ENCODE data around the gene SLC15A3. TPM values are rescaled to one million over a fixed set of nuclear protein-coding genes. Genes with fewer than 3 reads are reported as not detected.

Gene SLC15A3
- total and polyA plus RNA-seq, 2 donors (not counting 1 experiment from before 2014, with no cell fraction given) = 10.5 to 29.9 TPM

DNA sequence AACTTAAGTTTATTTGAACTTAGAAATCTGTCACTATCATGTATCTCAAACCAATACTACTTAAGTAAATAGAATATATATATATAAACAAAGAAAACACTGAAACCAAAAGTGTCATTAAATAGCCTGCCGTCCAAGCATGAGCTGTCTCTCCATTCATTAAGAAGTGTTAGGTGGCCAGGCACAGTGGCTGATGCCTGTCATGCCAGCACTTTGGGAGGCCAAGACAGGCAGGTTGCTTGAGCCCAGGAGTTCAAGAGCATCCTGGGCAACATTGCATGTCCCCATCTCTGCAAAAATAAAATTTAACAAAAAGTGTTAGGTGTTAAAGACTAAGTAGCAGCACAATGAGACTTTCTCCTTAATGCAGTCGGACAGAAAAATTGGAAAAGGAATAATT, 33.5 kb upstream of the SLC15A3 start:
- TF ChIP-seq EZH2 (IDR thresholded peaks at IDR 0.05; ENCODE audit: low read length, missing control alignments) = no peak
- TF ChIP-seq CTCF (conservative IDR thresholded peaks at IDR 0.05 in 1 of 2, IDR thresholded peaks at IDR 0.05 in 1 of 2; ENCODE audit: low read depth in 1 of 2, low read length in 2 of 2) = no peak
- Histone ChIP-seq H2AFZ (ENCODE audit: low read length) (no peak overlapping the region), H4K20me1 (ENCODE audit: control insufficient read depth, extremely low read depth, insufficient read depth, low read length) (no peaks in the 10 kb centered on the region), H3K4me3 (replicated peaks in 1 of 4; ENCODE audit: control extremely low read depth in 1 of 4, insufficient read depth in 1 of 4, low read depth in 3 of 4, low read length in 4 of 4) (no peak overlapping the region), H3K79me2 (ENCODE audit: control insufficient read depth, insufficient read depth, low read length) (no peaks in the 10 kb centered on the region), H3K27ac (ENCODE audit: insufficient read depth, low read length) (no peak overlapping the region), H3K9me3 (ENCODE audit: control insufficient read depth, insufficient read depth, low read depth, low read length) (no peaks in the 10 kb centered on the region), H3K4me2 (ENCODE audit: extremely low read depth, insufficient read depth, low read length) (no peak overlapping the region), H3K36me3 (ENCODE audit: control insufficient read depth, insufficient read depth, low read length) (no peaks in the 10 kb centered on the region), H3K9ac (ENCODE audit: insufficient read depth, low read length) (no peak overlapping the region), H3K27me3 (ENCODE audit: control insufficient read depth, insufficient read depth, low read length) (peaks cover 6% of the 10 kb centered on the region), H3K4me1 (ENCODE audit: control insufficient read depth, extremely low read depth, insufficient read depth, low read length) (peaks cover 3% of the 10 kb centered on the region)
- no peak for DNase-seq (ENCODE audit: low read depth in 2 of 2)

- Histone ChIP-seq H3K4me3 (replicated peaks in 1 of 4; ENCODE audit: control extremely low read depth in 1 of 4, insufficient read depth in 1 of 4, low read depth in 3 of 4, low read length in 4 of 4) (no peak overlapping the region), H3K9me3 (ENCODE audit: control insufficient read depth, insufficient read depth, low read depth, low read length) (no peaks in the 10 kb centered on the region), H3K9ac (ENCODE audit: insufficient read depth, low read length) (no peak overlapping the region), H2AFZ (ENCODE audit: low read length) (no peak overlapping the region), H3K27ac (ENCODE audit: insufficient read depth, low read length) (no peak overlapping the region), H3K27me3 (ENCODE audit: control insufficient read depth, insufficient read depth, low read length) (peaks cover 6% of the 10 kb centered on the region), H3K36me3 (ENCODE audit: control insufficient read depth, insufficient read depth, low read length) (no peaks in the 10 kb centered on the region), H3K79me2 (ENCODE audit: control insufficient read depth, insufficient read depth, low read length) (no peaks in the 10 kb centered on the region), H3K4me2 (ENCODE audit: extremely low read depth, insufficient read depth, low read length) (no peak overlapping the region), H4K20me1 (ENCODE audit: control insufficient read depth, extremely low read depth, insufficient read depth, low read length) (no peaks in the 10 kb centered on the region), H3K4me1 (ENCODE audit: control insufficient read depth, extremely low read depth, insufficient read depth, low read length) (peaks cover 3% of the 10 kb centered on the region)
- DNase-seq (ENCODE audit: low read depth in 2 of 2) = no peak
- TF ChIP-seq CTCF (conservative IDR thresholded peaks at IDR 0.05 in 1 of 2, IDR thresholded peaks at IDR 0.05 in 1 of 2; ENCODE audit: low read depth in 1 of 2, low read length in 2 of 2) = no peak
- TF ChIP-seq EZH2 (IDR thresholded peaks at IDR 0.05; ENCODE audit: low read length, missing control alignments) = no peak
These were observed 32.7 kb upstream of the SLC15A3 start for GRCh38 chr11:60984636-60985035.

- H3K9me3 ChIP-seq (ENCODE audit: control insufficient read depth, insufficient read depth, low read depth, low read length) = no peaks in the 10 kb centered on the region
- H3K4me3 ChIP-seq (replicated peaks in 1 of 4; ENCODE audit: control extremely low read depth in 1 of 4, insufficient read depth in 1 of 4, low read depth in 3 of 4, low read length in 4 of 4) = no peak overlapping the region
- H4K20me1 ChIP-seq (ENCODE audit: control insufficient read depth, extremely low read depth, insufficient read depth, low read length) = no peaks in the 10 kb centered on the region
- H3K27me3 ChIP-seq (ENCODE audit: control insufficient read depth, insufficient read depth, low read length) = peaks cover 2% of the 10 kb centered on the region
- DNase-seq (ENCODE audit: low read depth in 2 of 2) = no peak
- H2AFZ ChIP-seq (ENCODE audit: low read length) = no peak overlapping the region
- H3K27ac ChIP-seq (ENCODE audit: insufficient read depth, low read length) = no peak overlapping the region
- peaks cover 3% of the 10 kb centered on the region for H3K4me1 ChIP-seq (ENCODE audit: control insufficient read depth, extremely low read depth, insufficient read depth, low read length)
- no peak overlapping the region for H3K9ac ChIP-seq (ENCODE audit: insufficient read depth, low read length)
- no peak overlapping the region for H3K4me2 ChIP-seq (ENCODE audit: extremely low read depth, insufficient read depth, low read length)
- no peaks in the 10 kb centered on the region for H3K36me3 ChIP-seq (ENCODE audit: control insufficient read depth, insufficient read depth, low read length)
- TF ChIP-seq EZH2 (IDR thresholded peaks at IDR 0.05; ENCODE audit: low read length, missing control alignments) (no peak), CTCF (conservative IDR thresholded peaks at IDR 0.05 in 1 of 2, IDR thresholded peaks at IDR 0.05 in 1 of 2; ENCODE audit: low read depth in 1 of 2, low read length in 2 of 2) (no peak)
- H3K79me2 ChIP-seq (ENCODE audit: control insufficient read depth, insufficient read depth, low read length) = no peaks in the 10 kb centered on the region
These were observed 32.2 kb upstream of the SLC15A3 start for GRCh38 chr11:60984149-60984548.
